ENCODE data around the gene SLC4A4. TPM values are rescaled to one million over a fixed set of nuclear protein-coding genes. Genes with fewer than 3 reads are reported as not detected.

Gene SLC4A4
- total RNA-seq, 1 donor from 2014 or later: 3.0 TPM

DNA sequence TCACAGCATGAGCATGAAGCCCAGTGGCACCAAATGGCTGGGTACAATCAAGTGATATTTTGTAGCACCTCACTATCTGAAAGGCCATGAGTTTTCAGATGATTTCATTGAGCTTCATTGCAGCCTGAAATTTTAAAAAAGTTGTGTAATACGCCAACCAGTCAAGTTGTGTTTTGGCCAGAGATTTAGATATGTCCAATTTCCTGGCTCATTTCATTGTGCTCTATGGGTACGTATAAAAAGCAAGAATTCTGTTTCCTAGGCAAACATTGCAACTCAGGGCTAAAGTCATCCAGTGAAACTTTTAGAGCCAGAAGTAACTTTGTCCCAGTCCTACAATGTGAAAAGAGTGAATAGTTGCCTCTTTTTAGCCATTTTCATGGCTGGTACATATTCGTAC lies 232.5 kb downstream of the SLC4A4 start:
- Histone ChIP-seq H3K4me1 (ENCODE audit: insufficient read depth, low read length) (peaks cover 4% of the 10 kb centered on the region), H3K9me3 (ENCODE audit: insufficient read depth, low read depth, low read length) (no peaks in the 10 kb centered on the region), H3K4me2 (ENCODE audit: low read length) (no peak overlapping the region), H3K27me3 (ENCODE audit: insufficient read depth, low read length) (no peaks in the 10 kb centered on the region), H3K4me3 (ENCODE audit: insufficient read depth, low read depth, low read length) (no peak overlapping the region), H3K9ac (ENCODE audit: low read length) (no peak overlapping the region), H3K79me2 (ENCODE audit: insufficient read depth, low read length) (no peaks in the 10 kb centered on the region), H3K27ac (ENCODE audit: low read depth, low read length) (no peak overlapping the region), H2AFZ (ENCODE audit: low read depth, low read length) (no peak overlapping the region), H4K20me1 (ENCODE audit: insufficient read depth, low read length) (no peaks in the 10 kb centered on the region), H3K36me3 (ENCODE audit: insufficient read depth, low read length) (no peaks in the 10 kb centered on the region)
- no peak for TF ChIP-seq EZH2 (IDR thresholded peaks at IDR 0.05; ENCODE audit: insufficient read depth, low read length)
- TF ChIP-seq CTCF (IDR thresholded peaks at IDR 0.05; ENCODE audit: insufficient read depth, low read depth, low read length): no peak
- FAIRE-seq: peak; percentile 9
- Mint-ChIP-seq H3K36me3 (ENCODE audit: low read depth, unreplicated experiment) (no peaks in the 10 kb centered on the region), H3K27me3 (ENCODE audit: low read depth, unreplicated experiment) (no peaks in the 10 kb centered on the region), H3K4me3 (ENCODE audit: unreplicated experiment) (no peak overlapping the region), H3K4me1 (ENCODE audit: low read depth, unreplicated experiment) (peaks cover 26% of the 10 kb centered on the region), H3K27ac (ENCODE audit: unreplicated experiment) (no peak overlapping the region), H3K9me3 (ENCODE audit: unreplicated experiment) (peaks cover 2% of the 10 kb centered on the region)
- DNase-seq (ENCODE audit: low read depth): no peak

DNA sequence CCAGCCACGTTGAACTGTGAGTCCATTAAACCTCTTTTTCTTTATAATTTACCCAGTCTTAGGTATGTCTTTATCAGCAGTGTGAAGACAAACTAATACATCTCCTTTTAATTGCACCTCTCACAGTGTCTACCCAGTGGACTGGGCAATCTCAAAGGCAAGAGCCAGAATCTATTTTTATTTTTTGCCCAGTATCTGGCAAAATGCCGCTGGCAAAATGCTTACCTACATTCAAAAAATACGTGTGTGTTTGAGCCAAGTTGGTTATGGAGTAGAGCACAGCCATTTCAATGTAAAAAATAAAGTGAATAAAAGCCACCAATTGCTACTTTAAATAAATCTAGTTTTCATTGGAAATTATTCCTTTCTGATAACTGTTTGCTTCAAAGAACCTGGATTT lies 245.2 kb downstream of the SLC4A4 start:
- no peak for DNase-seq (ENCODE audit: low read depth)
- no peak overlapping the region for H3K27ac Mint-ChIP-seq (ENCODE audit: unreplicated experiment)
- no peaks in the 10 kb centered on the region for H3K36me3 Mint-ChIP-seq (ENCODE audit: low read depth, unreplicated experiment)
- TF ChIP-seq EZH2 (IDR thresholded peaks at IDR 0.05; ENCODE audit: insufficient read depth, low read length) (no peak), CTCF (IDR thresholded peaks at IDR 0.05; ENCODE audit: insufficient read depth, low read depth, low read length) (no peak)
- H3K9me3 ChIP-seq (ENCODE audit: insufficient read depth, low read depth, low read length): no peaks in the 10 kb centered on the region
- no peak for FAIRE-seq
- no peak overlapping the region for H3K4me2 ChIP-seq (ENCODE audit: low read length)
- no peaks in the 10 kb centered on the region for H3K4me1 Mint-ChIP-seq (ENCODE audit: low read depth, unreplicated experiment)
- no peaks in the 10 kb centered on the region for H3K36me3 ChIP-seq (ENCODE audit: insufficient read depth, low read length)
- H3K27ac ChIP-seq (ENCODE audit: low read depth, low read length): no peak overlapping the region
- no peaks in the 10 kb centered on the region for H3K27me3 Mint-ChIP-seq (ENCODE audit: low read depth, unreplicated experiment)
- H3K9me3 Mint-ChIP-seq (ENCODE audit: unreplicated experiment): peaks cover 8% of the 10 kb centered on the region
- no peak overlapping the region for H3K4me3 ChIP-seq (ENCODE audit: insufficient read depth, low read depth, low read length)
- no peaks in the 10 kb centered on the region for H4K20me1 ChIP-seq (ENCODE audit: insufficient read depth, low read length)
- H3K27me3 ChIP-seq (ENCODE audit: insufficient read depth, low read length): no peaks in the 10 kb centered on the region
- H3K9ac ChIP-seq (ENCODE audit: low read length): no peak overlapping the region
- peaks cover 5% of the 10 kb centered on the region for H3K4me1 ChIP-seq (ENCODE audit: insufficient read depth, low read length)
- H3K79me2 ChIP-seq (ENCODE audit: insufficient read depth, low read length): no peaks in the 10 kb centered on the region
- H2AFZ ChIP-seq (ENCODE audit: low read depth, low read length): no peak overlapping the region
- no peak overlapping the region for H3K4me3 Mint-ChIP-seq (ENCODE audit: unreplicated experiment)

DNA sequence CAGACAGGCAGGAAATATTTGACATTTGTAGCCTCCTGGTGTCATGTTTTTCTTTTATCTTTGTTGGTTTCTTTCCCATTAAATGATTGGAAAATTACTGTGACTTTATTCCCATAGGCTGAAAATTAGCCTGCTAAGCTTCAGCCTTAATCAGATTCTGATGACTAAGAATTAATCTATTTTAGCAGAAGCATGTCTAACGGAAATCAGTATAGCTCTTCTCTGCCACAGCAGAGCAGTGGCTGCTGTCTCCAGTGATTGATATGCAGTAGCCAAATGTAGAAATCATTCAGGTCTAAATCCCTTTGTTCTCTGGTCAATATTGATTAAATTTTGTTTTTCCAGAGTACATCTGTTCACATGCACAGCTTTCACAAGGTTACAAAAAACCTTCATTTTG lies 245.8 kb downstream of the SLC4A4 start:
- H2AFZ ChIP-seq (ENCODE audit: low read depth, low read length): no peak overlapping the region
- Mint-ChIP-seq H3K9me3 (ENCODE audit: unreplicated experiment) (peaks cover 8% of the 10 kb centered on the region), H3K27ac (ENCODE audit: unreplicated experiment) (no peak overlapping the region), H3K27me3 (ENCODE audit: low read depth, unreplicated experiment) (no peaks in the 10 kb centered on the region), H3K4me3 (ENCODE audit: unreplicated experiment) (no peak overlapping the region), H3K4me1 (ENCODE audit: low read depth, unreplicated experiment) (no peaks in the 10 kb centered on the region), H3K36me3 (ENCODE audit: low read depth, unreplicated experiment) (no peaks in the 10 kb centered on the region)
- no peaks in the 10 kb centered on the region for H3K9me3 ChIP-seq (ENCODE audit: insufficient read depth, low read depth, low read length)
- H3K79me2 ChIP-seq (ENCODE audit: insufficient read depth, low read length): no peaks in the 10 kb centered on the region
- FAIRE-seq (no peak), DNase-seq (ENCODE audit: low read depth) (no peak)
- no peaks in the 10 kb centered on the region for H3K36me3 ChIP-seq (ENCODE audit: insufficient read depth, low read length)
- H3K4me2 ChIP-seq (ENCODE audit: low read length): no peak overlapping the region
- no peak overlapping the region for H3K27ac ChIP-seq (ENCODE audit: low read depth, low read length)
- peaks cover 5% of the 10 kb centered on the region for H3K4me1 ChIP-seq (ENCODE audit: insufficient read depth, low read length)
- H4K20me1 ChIP-seq (ENCODE audit: insufficient read depth, low read length): no peaks in the 10 kb centered on the region
- no peaks in the 10 kb centered on the region for H3K27me3 ChIP-seq (ENCODE audit: insufficient read depth, low read length)
- TF ChIP-seq CTCF (IDR thresholded peaks at IDR 0.05; ENCODE audit: insufficient read depth, low read depth, low read length): no peak
- TF ChIP-seq EZH2 (IDR thresholded peaks at IDR 0.05; ENCODE audit: insufficient read depth, low read length): no peak
- H3K4me3 ChIP-seq (ENCODE audit: insufficient read depth, low read depth, low read length): no peak overlapping the region
- no peak overlapping the region for H3K9ac ChIP-seq (ENCODE audit: low read length)
